GM20000 (cell line): ENCODE data around the gene ADGRL3.
"Not testable (repeated sequence)": the region's sequence is repeated elsewhere in the genome, so short reads cannot be mapped to it uniquely, and the experiment has no call there.

Experiments
- DNase-seq: peaks from one replicate; pipeline ENCODE4 v3.0.0; 2012; ENCODE audit warnings: low spot score
- TF ChIP-seq, protein P1 (sequence below): IDR thresholded peaks from 2 replicates; pipeline ENCODE4 v1.5.1; 2012; ENCODE audit warnings: mild to moderate bottlenecking, control low read depth; ENCODE audit errors: extremely low read depth, missing control alignments

The ADGRL3 gene

DNA sequence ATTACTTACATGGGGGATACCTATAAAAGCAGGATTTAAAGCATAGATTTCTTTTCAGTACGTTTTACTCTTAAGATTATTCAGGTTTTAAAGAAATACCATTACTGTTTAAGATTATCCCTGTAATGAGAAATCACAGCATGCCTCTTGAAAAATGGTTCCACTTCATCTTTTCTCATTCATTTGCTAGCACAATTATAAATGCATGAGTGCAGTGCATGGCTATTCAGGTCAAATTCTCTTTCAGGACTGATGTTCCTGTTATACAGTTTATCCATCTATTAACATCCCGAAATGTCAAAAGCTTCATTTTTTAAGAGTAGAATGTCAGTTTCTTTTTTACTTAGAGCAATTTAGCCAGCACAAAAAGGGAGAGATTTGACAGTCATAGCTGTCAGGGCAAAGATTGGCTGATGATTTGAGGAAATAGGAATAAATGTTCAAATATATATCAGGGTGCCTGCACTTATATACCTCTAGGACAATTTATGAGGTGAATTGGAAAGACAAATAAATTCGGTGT lies 135.2 kb downstream of the ADGRL3 start:
- no peak for DNase-seq
- TF ChIP-seq, protein P1, sequence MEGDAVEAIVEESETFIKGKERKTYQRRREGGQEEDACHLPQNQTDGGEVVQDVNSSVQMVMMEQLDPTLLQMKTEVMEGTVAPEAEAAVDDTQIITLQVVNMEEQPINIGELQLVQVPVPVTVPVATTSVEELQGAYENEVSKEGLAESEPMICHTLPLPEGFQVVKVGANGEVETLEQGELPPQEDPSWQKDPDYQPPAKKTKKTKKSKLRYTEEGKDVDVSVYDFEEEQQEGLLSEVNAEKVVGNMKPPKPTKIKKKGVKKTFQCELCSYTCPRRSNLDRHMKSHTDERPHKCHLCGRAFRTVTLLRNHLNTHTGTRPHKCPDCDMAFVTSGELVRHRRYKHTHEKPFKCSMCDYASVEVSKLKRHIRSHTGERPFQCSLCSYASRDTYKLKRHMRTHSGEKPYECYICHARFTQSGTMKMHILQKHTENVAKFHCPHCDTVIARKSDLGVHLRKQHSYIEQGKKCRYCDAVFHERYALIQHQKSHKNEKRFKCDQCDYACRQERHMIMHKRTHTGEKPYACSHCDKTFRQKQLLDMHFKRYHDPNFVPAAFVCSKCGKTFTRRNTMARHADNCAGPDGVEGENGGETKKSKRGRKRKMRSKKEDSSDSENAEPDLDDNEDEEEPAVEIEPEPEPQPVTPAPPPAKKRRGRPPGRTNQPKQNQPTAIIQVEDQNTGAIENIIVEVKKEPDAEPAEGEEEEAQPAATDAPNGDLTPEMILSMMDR: no peak

DNA sequence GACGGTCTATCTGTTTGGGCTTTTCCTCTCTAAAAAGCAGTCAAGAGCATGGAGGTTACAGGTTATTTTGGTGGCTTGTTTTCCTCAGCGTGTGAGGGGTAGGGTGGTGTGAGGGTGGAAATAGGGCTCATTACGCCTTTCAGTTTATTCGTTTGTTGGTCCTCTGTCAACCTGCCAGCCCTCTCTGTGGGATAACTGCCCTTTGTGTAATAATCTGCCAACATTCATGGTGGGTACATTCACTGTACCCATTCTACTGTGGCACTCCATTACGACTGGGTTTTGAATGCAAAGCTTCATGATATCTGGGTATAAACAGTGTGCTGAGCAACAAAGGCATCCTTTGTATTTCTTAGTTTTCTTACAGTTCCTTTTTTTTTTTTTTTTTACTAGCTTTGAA lies 136.4 kb downstream of the ADGRL3 start:
- no peak for DNase-seq
- TF ChIP-seq, protein P1: no peak

DNA sequence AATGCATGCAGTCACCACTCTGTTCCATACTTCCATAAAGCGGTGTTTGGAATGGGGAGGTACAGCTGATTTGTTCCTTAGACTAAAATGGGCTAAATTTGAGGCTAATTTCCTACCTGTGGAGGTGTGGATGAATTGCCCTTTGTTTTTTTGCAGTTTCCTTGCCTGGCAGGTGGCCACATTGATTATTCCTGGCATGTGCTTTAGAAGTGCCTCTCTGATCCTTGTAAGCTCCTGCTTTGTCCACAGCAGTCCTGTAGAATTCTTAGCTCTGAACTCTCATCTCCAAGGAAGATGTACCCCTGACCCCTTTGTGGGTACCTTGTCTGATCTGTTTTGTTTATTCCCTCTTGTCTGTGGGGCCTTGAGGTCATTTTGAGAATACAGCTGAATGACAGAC lies 136.8 kb downstream of the ADGRL3 start:
- TF ChIP-seq, protein P1: no peak
- no peak for DNase-seq

DNA sequence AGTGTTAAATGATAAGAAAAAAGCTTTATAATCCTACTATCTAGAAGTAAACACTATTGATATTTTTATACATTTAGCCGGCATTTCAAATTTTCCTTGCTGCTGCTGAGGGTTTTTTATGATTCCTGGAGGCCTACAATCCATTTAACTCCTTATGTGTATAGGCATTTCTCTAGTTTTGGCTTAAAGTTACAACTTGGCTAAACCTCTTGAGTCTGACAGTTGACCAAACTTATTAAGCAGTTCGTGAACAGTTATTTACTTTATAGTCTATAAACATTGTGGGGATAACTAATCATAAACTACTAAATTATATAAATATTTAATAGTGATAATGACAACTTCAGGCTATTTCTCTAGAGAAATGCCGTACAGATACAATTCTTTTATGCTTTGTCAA lies 141.9 kb downstream of the ADGRL3 start:
- TF ChIP-seq, protein P1: no peak
- no peak for DNase-seq

DNA sequence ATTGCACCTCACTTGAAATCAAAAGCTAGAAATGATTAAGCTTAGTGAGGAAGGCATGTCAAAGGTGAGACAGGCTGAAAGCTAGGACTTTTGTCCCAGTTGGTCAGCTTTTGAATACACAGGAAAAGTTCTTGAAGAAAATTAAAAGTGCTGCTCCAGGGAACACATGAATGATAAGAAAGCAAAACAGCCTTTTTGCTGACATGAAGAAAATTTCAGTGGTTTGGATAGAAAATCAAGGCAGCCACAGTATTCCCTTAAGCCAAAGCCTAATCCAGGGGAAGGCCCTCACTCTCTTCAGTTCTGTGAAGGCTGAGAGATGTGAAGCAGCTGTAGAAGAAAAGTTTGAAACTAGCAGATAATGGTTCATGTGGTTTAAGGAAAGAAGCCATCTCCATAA lies 150.8 kb downstream of the ADGRL3 start:
- DNase-seq: no peak
- TF ChIP-seq, protein P1: no peak

DNA sequence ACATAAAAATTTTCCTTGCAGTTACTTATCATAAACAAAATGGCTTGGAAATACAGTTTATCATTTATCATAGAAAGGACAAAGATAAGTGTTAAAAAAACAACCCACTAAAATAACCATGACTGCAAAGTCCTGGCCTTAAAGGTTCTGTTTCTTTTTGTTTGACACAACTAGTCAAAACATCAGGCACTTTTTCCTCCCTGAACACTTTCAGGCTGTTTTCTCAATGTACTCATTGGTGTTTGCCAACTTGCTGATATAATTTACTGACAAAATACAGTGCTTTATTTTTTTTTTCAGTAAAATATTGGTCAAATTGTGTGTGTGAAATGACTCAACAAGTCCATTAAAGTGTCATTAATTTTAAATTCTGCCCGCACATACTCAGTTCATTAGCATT lies 156.6 kb downstream of the ADGRL3 start:
- DNase-seq: no peak
- TF ChIP-seq, protein P1: no peak

DNA sequence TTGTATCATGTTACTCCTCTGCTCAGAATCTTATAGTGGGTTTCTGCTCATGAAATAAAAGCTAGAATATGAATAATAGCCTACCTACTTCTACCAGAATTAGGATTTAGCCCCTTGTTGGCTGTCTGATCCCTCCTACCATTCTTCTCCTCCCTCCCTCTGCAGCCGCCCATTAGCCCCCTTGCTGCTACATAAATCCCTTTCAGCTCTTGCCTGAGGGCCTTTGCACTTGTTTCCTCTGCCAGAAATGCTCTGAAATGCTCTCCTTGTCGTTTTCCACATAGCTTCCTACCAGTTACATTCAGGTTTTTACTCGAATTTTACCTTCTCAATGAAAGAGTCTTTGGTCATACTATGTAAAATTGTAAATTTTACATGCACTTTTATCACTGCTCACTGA lies 159.2 kb downstream of the ADGRL3 start:
- DNase-seq: no peak
- TF ChIP-seq, protein P1: no peak

DNA sequence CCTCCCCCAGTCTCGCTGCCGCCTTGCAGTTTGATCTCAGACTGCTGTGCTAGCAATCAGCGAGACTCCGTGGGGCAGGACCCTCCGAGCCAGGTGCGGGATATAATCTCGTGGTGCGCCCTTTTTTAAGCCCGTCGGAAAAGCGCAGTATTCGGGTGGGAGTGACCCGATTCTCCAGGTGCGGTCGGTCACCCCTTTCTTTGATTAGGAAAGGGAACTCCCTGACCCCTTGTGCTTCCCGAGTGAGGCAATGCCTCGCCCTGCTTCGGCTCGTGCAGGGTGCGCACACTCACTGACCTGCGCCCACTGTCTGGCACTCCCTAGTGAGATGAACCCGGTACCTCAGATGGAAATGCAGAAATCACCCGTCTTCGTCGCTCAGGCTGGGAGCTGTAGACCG lies 172.7 kb downstream of the ADGRL3 start:
- not testable (repeated sequence) for DNase-seq
